Measurements from ENCODE around the gene FBLIM1. TPM values are rescaled to one million over a fixed set of nuclear protein-coding genes. Genes with fewer than 3 reads are reported as not detected.
A peak's percentile ranks its signal among the peaks of the same experiment; 100 is the strongest.

The FBLIM1 gene
- total RNA-seq, 1 experiment from 2014 or later: 64.7 TPM

DNA sequence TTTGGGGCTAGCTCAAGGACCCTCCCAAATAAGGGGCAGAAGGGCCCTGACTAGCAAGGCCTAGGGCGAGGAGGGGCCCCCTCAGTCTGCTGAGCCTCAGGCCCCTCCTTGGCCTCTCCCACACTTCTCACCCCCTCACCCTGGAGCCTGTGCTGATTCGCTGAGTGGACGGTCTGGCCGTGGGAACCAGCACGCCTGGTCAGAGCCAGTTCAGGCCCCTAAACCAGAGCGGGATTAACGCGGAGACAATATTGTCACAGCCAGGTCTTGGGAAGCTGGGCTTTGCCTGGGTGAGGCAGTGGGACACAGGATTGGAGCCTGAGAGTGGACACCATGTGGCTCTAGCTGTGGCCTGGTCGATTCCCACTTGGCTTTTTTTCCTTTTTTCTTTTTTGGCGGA is 4.8 kb upstream of the FBLIM1 start:
- Histone ChIP-seq H2BK120ac (ENCODE audit: low read depth, low read length, poor library complexity, severe bottlenecking) (no peak overlapping the region), H2BK20ac (ENCODE audit: low read depth, low read length, poor library complexity, severe bottlenecking) (no peak overlapping the region), H3K18ac (ENCODE audit: insufficient read length, low read depth, low read length) (no peak overlapping the region), H3K23ac (ENCODE audit: insufficient read length, low read depth, low read length) (no peak overlapping the region), H4K8ac (replicated peaks; ENCODE audit: insufficient read length, low read depth, low read length) (no peak overlapping the region), H3K79me1 (ENCODE audit: insufficient read depth, low read depth, low read length, poor library complexity, severe bottlenecking) (no peaks in the 10 kb centered on the region), H2AFZ (ENCODE audit: low read length) (no peak overlapping the region), H2BK12ac (ENCODE audit: insufficient read length, low read depth, low read length) (no peak overlapping the region), H3K27me3 (ENCODE audit: insufficient read depth, low read length) (no peaks in the 10 kb centered on the region), H3T11ph (ENCODE audit: low read length) (no peak overlapping the region), H3K9me3 (ENCODE audit: control insufficient read depth, low read depth, low read length) (no peaks in the 10 kb centered on the region), H3K79me2 (ENCODE audit: insufficient read depth, low read length) (no peaks in the 10 kb centered on the region), H3K14ac (ENCODE audit: insufficient read depth, low read length) (no peak overlapping the region), H3K4me2 (ENCODE audit: insufficient read depth, insufficient read length, low read length) (no peak overlapping the region), H3K4ac (ENCODE audit: low read depth, low read length) (no peak overlapping the region), H3K27ac (ENCODE audit: insufficient read length, low read depth, low read length) (no peak overlapping the region), H2BK15ac (ENCODE audit: low read depth, low read length) (no peak overlapping the region), H3K23me2 (ENCODE audit: insufficient read length, low read depth, low read length, poor library complexity, severe bottlenecking) (peaks cover 8% of the 10 kb centered on the region), H3K9ac (ENCODE audit: extremely low read depth, insufficient read length, low read length) (no peak overlapping the region), H2AK5ac (ENCODE audit: insufficient read length, low read length) (no peak overlapping the region), H3K4me1 (ENCODE audit: insufficient read depth, low read length) (peaks cover 14% of the 10 kb centered on the region; the same call in 1 of the 2 replicates), H4K91ac (ENCODE audit: insufficient read length, low read depth, low read length) (no peak overlapping the region), H4K20me1 (ENCODE audit: control insufficient read depth, insufficient read depth, insufficient read length) (no peaks in the 10 kb centered on the region), H3K56ac (ENCODE audit: insufficient read length, low read depth, low read length) (no peak overlapping the region), H2BK5ac (ENCODE audit: insufficient read length, low read length) (no peak overlapping the region), H4K5ac (ENCODE audit: insufficient read length, low read depth, low read length) (no peak overlapping the region)
- H3K36me3 Mint-ChIP-seq (ENCODE audit: insufficient read depth in 1 of 3, low read depth in 3 of 3): peaks cover 0 to 2% (median 0%) of the 10 kb centered on the region in 3 experiments; a peak in 1 of 7 replicates
- no peak for DNase-seq
- H3K9me3 Mint-ChIP-seq: no peaks in the 10 kb centered on the region
- peak overlapping the region in 1 of 3 experiments; percentile 19; a peak in 1 of 7 replicates for H3K27ac Mint-ChIP-seq
- no peak for TF ChIP-seq CTCF (conservative IDR thresholded peaks at IDR 0.05)
- H3K27me3 Mint-ChIP-seq (ENCODE audit: low read depth): peaks cover 26% of the 10 kb centered on the region
- WGBS (ENCODE audit: extremely low coverage, insufficient read length, low lambda C conversion rate): no CpG with 5 or more reads among the region's 10 CpGs
- H3K4me3 Mint-ChIP-seq: no peak overlapping the region
- peaks cover 27 to 29% of the 10 kb centered on the region in 2 experiments for H3K4me1 Mint-ChIP-seq
